SIG-M5 treated with dmso at 0.1 percent for 504 hours (cell line): ENCODE data around the gene MS4A1.
"Not testable (repeated sequence)": the region's sequence is repeated elsewhere in the genome, so short reads cannot be mapped to it uniquely, and the experiment has no call there.

Experiments used
- DNase-seq: peaks from one replicate; lab custom pipeline; 2025; ENCODE audit not compliant: unreplicated experiment; lab: John Stamatoyannopoulos, UW

MS4A1 gene

DNA sequence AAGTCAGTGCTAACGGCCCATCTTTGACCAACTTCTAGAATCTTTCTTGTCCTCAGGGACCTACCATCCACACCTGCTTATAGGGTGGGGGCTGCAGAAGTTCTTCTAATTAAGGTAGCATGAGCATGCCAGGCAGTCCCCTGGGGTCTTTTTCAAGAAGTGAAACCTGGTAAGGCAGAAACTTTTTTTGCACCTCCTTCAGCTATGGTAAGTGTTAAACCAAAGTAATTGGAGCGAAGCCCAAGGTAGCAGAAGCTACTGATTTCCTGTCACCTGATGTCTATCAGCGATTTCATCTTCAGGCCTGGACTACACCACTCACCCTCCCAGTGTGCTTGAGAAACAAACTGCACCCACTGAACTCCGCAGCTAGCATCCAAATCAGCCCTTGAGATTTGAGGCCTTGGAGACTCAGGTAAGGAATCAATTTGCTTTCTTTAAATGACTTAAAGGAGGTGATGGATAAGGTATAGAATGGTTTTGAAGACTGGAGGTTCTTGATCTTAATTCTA is at the start of gene MS4A1:
TSS of gene MS4A1 (plus strand) at position 317 of the 512 bp plus-strand sequence. CDS start 6,528 bp downstream, outside the sequence.
- no peak for DNase-seq

DNA sequence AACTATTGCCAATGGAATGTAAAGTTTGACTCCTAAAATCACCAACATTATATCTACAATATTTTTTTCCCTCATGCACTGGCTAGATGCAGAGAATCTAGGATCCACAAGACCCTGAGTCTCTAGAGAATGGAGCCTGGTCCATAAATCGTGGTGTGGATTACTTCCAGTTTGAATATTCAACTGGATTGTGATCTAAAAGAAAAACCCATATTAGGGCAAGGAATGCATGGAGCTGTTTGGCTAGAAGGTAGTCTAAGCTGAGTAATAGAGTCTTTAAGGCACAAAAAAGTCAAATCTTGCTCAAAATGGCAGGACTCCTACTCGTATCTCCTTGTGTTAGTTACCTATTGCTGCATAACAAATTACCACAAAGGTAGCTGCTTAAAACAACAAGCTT is 35.6 kb upstream of the MS4A1 start:
- no peak for DNase-seq

DNA sequence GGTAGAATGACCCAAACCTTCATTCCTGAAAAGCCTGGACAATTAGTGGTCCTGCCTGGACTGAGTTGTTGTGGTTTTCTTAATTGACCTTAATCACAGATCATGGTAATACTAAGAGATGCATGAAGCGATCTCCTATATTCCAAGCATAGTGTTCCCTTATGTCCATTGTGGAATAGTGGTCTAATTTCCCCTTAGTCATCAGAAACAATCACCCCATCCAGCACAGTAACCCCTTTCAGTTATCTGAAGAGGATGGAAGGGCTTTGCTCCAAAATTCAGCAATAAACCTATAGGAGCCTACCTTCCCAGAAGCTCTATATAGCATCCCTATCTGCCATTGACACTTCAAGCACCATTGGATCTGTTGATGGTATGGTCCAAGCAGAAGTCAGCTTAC is 33.0 kb upstream of the MS4A1 start:
- DNase-seq, result no peak

DNA sequence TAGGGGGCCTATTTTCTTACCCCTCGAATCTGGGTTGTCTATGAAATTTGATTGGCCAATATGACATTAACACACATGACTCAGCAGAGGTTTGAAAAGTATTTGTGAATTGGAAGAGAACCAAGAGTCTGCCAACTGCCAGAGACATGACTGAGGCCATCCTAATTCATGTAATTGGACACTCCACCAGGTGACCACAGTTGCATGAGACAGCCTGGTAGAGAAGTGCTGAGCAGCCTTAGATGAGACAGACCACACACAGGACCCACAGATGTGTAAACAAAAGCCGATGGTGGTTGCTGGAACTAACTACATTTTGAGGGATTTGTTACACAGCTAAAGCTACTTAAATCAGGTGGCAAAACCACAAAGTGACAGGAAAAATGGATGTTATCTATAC is 27.1 kb upstream of the MS4A1 start:
- no peak for DNase-seq

DNA sequence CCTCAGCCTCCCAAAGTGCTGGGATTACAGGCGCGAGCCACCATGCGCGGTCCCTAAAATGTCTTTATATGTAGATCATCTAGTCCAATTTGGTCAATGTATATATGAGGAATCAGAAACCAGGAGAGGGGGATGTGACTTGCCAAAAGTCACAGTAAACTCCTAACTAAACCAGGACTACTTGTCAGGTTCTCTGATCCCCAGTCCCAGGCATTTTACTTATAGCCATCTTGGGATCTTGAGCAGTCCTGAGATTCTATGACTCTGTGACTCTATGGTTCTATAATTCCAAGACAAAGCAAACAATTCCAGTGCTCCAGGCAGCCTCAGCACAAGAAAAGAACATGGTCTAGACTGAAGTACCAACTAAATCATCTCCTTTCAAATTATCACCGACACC is 26.4 kb upstream of the MS4A1 start, which contains the start of gene MS4A5:
TSS of gene MS4A5 (plus strand) at position 301 of the 400 bp plus-strand sequence. CDS start 103 bp downstream, outside the sequence.
- no peak for DNase-seq

DNA sequence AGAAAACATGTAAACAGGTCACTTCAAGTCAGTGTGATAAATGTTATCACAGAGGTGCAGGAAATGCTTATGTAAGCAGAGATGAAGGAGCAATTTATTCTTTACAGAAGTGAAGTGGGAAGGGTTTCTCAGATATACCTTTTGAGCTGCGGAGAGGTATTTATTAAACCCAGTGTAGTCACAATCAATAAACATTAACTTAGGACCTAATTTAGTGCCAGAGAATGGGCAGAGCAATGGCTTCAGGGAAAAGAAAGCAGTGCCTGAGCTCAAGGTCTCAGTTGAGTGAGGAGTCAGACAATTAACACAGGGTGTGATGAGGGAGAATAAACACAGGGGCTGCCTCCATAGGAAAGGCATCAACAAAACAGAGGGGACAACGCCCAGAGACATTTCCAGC is 24.4 kb upstream of the MS4A1 start:
- DNase-seq, result no peak

DNA sequence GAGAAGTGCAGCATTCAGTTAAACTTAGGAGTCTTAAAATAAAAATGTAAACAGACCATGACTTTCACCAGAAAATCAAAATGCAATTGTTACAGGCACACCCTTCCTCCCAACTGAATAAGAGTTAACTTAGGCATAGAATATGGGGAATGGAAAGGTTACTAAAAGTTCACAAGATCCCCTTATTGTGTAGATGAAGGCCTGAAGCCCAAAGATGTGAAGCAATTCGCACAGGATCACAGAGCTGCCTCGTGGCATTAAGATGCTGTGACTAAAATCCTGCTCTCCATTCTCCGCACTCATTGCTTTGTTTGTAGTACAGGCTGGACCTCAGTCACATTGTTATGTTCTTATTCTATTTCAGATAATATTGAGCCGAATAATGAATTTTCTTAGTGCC is 22.2 kb upstream of the MS4A1 start:
- DNase-seq, result no peak

DNA sequence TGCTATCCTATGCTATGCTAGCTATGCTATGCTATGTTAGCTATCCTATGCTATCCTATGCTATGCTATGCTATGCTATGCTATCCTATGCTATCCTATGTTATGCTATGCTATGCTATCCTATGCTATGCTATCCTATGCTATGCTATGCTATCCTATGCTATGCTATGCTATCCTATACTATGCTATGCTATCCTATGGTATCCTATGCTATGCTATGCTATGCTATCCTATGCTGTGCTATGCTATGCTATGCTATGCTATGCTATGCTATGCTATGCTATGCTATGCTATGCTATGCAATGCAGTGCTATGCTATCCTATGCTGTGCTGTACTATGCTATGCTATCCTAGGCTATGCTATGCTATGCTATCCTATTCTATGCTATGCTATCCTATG is 8.6 kb upstream of the MS4A1 start:
- DNase-seq, result no peak

DNA sequence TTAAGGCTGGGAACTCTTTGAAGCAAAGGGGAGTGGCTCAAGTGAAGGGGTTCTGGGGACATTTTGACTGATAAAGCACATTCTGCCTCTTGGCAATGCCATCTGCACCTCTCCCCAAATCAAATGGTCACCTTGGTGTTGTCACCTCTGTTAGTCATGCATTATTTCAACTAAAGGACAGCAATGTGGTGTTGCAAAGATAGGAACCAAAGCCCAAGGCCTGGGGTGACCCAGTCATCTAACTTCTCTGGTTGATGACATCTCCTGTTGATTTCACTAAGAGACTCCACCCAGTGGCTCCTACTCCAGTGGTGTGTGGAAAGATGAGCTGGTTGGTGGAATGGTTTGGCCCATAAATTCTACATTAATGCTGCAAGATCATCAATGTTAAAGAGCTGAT is 7.8 kb upstream of the MS4A1 start:
- DNase-seq, result no peak

DNA sequence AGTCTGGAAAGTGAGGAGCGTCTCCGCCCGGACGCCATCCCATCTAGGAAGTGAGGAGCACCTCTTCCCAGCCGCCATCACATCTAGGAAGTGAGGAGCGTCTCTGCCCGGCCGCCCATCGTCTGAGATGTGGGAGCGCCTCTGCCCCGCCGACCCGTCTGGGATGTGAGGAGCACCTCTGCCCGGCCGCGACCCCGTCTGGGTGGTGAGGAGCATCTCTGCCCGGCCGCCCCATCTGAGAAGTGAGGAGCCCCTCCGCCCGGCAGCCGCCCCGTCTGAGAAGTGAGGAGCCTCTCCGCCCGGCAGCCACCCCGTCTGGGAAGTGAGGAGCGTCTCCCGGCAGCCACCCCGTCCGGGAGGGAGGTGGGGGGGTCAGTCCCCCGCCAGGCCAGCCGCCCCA is 4.5 kb upstream of the MS4A1 start:
- not testable (repeated sequence) for DNase-seq

DNA sequence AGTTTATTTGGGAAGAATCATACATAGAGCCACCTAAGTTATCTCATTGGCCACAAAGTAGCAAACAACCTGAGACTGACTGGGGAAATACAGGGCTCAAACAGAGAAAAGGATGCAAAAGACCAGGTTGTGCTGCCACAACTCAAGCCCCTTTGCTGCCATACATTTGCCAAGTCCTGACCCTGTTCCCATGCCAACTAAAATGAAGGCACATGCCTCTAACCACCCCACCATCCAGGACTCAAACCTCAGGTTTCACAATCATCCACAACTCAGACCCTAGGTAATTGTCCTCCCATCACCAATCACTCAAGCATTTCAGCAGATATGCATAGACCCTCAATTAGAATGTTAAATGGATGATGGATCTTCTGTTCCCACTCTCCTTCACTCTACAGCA is 1.4 kb upstream of the MS4A1 start:
- no peak for DNase-seq

DNA sequence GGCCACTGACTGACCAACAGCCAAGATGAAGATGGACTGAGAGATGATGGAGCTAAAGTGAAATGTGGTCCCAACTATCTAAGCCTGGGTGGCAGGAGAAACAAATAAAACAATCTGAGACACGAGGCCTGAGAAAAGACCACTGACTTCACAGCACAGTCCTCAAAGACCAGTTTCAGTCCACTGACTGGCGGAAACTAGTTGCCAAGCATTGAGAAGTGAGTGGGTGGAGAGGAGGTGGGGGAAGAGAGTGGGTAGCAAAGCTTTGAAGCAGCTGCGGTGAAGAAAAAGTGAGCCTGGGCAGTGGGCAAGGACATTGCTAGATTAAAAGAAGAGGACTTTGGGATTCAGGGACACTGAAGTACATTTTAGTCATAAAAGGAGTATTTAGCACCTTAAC is 1.9 kb downstream of the MS4A1 start:
- no peak for DNase-seq

DNA sequence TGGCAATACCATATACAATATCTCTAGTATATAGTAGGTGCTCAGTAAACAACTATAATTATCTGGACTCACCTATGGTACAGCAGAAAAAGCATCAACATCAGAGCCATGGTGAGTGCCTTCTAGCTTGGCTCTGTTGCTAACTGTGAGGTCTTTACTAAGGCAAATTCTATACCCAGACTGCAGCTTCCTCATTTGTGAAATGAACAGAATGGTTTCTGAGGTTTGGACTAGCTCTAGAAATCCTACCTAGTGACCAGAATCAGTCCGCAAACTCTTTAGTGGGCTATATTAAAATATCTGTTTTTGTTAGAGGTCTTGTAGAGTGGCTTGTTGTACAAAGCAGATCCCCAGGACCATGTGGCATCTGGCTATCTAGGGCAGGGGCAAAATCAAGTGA is 3.7 kb downstream of the MS4A1 start:
- DNase-seq, result no peak

DNA sequence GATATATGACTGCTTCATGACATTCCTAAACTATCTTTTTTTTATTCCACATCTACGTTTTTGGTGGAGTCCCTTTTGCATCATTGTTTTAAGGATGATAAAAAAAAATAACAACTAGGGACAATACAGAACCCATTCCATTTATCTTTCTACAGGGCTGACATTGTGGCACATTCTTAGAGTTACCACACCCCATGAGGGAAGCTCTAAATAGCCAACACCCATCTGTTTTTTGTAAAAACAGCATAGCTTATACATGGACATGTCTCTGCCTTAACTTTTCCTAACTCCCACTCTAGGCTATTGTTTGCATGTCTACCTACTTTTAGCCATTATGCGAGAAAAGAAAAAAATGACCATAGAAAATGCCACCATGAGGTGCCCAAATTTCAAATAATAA is 13.2 kb downstream of the MS4A1 start:
- DNase-seq, result no peak

DNA sequence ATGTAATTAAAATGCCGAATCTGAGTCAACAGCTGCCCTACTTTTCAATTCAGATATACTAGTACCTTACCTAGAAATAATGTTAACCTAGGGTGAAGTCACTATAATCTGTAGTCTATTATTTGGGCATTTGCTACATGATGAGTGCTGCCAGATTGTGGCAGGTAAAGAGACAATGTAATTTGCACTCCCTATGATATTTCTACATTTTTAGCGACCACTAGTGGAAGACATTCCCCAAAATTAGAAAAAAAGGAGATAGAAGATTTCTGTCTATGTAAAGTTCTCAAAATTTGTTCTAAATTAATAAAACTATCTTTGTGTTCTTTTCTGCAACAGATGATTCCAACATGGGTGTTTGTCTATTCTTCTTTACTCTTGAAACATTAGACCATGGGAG is 14.1 kb downstream of the MS4A1 start:
- DNase-seq, result no peak

DNA sequence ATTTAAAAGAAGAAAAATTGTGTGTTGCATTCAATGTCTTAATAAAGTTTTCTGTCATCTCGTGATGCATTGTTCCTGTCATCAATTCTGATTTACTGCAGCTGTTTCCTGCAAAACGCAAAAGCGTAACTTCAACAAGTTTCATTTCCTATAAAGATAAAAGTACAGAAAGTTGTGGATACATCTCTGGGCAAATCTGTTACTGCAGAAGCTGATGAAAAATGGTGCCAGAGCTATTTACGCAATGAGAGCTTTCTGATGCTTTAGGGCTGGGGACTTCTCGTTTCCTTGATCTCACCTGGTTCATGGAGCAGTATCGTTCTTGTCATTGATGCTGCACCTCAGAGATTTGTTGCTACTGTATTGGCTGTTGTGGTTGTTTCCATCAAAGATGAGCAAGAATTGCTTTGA is 21.4 kb downstream of the MS4A1 start:
- peak; percentile 37 for DNase-seq

DNA sequence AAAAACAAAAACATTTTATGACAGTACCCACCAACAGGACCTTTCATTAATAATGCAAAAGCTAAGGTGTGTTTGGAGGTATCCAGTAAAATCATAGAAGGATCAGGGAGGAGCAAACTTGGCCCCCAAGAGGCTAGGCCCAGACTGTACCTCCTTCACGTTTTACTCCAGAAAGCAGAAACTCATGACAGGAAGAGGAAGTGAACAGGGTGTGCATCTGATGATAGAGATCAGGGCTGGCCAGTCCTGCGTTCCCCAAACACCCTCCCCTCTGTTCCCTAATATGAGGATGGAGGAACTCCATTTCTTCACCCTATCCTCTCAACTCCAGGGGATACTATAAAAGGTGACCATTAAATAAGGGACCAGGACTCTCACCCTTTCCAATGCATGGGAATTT is 26.7 kb downstream of the MS4A1 start:
- DNase-seq, result peak; percentile 62

DNA sequence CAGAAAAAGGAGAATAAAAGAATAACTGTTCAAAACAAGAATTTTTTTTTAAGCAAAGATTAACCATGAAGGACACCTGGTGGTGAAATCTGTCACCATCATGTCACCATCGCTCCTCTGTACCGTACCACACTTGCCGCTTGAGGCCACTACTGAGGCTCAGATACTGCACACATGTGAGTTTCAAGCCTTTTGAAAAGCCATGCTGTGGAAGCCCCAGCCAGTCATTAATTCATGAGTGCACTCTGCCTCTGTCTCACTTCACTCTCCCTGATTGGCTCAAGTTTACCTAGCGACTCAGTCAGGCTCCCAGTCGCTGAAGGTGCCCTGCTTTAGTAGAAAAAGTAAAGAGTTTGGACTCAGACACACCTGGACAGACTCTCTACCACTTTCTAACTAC is 30.3 kb downstream of the MS4A1 start:
- peak; percentile 63 for DNase-seq

DNA sequence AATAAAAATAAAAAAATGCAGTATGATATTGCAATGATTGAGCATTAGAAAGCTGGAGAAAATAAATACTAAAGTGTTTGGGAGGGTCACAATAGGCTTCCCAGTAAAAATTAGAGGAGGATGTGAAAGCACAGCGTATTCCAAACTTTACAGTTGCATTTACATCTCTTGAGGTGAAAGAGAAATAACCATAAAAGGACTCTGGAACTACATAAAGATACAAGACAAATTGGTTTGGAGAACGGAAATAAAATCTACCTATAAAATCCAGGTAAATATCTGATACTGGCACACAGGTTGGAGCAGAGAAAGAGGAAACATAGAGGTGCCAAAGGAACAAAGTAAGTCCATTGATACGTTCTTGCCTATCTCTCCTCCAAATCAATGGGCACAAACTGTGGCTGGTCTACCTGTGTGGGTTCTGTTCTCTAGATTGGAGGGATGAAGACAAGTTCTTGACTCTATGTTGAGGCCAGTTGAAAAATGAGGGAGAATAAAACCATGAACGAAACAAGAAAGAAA is 36.9 kb downstream of the MS4A1 start, which contains the start of gene MS4A12:
TSS of gene MS4A12 (plus strand) at position 291 of the 522 bp plus-strand sequence. CDS start 4,541 bp downstream, outside the sequence.
- no peak for DNase-seq

DNA sequence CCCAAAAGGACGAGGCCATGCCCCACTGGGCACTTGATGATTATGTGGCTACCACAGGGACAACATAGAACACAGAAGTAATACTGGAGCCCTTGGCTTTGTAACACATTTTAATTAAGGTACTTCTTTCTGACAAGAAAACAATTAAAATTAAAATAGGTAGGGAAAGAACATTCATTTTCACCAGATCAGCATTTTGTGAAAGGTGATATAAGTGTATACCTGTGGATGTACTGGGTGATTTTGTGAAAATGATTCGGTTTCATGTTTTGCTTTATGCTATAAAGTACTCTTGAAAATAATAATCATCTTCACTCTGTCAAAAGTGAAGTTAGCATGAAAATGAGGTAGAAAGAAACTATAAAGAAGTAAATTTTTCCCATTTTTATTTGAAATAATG is 37.8 kb downstream of the MS4A1 start:
- no peak for DNase-seq

DNA sequence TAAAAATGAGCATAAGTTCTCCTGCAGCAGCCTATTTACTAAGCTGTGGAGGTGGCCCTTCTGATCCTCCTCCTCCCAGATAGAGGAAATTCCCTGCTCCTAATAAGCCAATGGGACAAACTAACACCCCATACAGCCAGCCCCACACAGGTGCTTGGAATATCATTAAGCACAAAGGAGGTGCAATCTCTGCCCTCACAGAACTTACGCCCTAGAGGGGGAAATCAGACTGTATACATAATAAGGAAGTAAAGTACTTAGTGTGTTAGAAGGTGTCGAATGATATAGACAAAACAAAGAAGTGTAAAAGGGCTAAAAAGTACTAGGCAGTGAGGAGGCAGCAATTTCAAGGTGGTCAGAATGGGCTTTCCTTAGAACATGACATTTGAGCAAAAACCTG is 42.8 kb downstream of the MS4A1 start:
- DNase-seq, result no peak

DNA sequence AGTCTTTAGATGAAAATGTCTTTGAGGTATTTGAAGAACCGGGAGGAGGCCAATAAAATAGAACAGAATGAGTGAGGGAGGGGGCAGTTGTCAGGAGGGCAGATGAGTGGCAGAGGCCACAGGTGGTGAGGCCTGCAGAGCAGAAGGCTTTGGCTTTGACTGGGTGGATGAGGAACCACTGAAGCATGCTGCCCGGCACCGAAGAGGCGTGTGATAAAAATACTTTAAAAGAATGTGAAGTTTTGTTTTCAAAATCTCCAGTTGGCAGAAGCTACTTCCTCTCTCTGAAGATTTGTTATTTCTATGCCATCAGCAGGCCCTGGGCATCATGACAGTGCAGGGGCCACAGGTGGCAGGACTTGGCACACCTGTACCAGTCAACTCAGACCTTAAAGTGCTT is 43.2 kb downstream of the MS4A1 start:
- DNase-seq, result no peak

DNA sequence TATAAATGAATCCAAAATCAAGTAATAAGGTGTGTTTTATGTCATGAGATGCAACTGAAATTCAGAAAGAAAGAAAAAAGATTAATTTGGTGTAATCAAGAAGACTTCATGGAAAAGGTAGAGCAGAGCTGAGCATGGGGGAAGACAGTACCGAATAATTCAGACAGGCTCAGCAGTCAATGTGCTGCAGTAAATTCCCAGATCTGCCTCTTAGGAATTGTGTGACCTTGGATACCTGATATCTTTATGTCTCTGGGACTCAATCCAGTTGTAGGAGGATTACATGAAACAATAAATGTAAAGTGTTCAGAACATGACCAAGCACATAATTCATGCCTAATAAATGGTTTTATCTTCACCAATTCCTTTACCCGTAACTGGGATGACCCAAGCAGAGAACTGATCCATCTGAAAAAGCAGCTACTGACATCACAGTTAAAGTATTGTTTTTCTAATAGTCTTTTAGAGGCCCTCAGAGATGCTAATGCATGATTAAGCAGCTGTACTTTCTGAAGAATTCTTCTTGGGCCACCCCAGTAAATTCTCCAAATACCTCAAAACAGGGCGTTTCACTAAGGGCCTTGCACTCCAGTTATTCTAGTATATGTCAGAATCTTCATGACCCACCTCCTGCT is 44.7 kb downstream of the MS4A1 start:
- no peak for DNase-seq
